ENCODE measurements around the gene GALR1. TPM values are rescaled to one million over a fixed set of nuclear protein-coding genes. Genes with fewer than 3 reads are reported as not detected.
"Not testable (repeated sequence)": the region's sequence is repeated elsewhere in the genome, so short reads cannot be mapped to it uniquely, and the experiment has no call there.

GALR1 gene
- total RNA-seq, 1 donor from 2014 or later: 0.06 TPM

DNA sequence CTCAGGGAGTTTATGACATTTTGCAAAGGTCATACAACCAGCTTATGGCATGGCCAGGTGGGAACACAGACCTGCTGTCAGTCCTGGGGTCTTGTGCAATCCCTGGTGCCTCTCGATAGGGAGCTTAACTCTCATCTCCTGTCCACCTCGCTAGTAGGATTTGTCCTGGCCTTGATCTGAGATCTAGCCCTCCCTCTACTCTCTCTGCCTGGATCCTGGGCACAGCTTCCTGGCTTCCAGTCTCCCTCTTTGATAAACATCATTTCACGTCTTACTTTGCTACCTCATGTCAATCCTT, 13.8 kb downstream of the GALR1 start:
- no peaks in the 10 kb centered on the region for H3K27me3 ChIP-seq
- H3K4me3 ChIP-seq: no peak overlapping the region
- ATAC-seq (no peak), DNase-seq (no peak)
- no peaks in the 10 kb centered on the region for H3K9me3 ChIP-seq
- intact Hi-C loops (cut with DNase I): no loop called here
- no peaks in the 10 kb centered on the region for H3K36me3 ChIP-seq
- no peaks in the 10 kb centered on the region for H3K4me1 ChIP-seq
- H3K27ac ChIP-seq: no peak overlapping the region
- TF ChIP-seq, protein P1, sequence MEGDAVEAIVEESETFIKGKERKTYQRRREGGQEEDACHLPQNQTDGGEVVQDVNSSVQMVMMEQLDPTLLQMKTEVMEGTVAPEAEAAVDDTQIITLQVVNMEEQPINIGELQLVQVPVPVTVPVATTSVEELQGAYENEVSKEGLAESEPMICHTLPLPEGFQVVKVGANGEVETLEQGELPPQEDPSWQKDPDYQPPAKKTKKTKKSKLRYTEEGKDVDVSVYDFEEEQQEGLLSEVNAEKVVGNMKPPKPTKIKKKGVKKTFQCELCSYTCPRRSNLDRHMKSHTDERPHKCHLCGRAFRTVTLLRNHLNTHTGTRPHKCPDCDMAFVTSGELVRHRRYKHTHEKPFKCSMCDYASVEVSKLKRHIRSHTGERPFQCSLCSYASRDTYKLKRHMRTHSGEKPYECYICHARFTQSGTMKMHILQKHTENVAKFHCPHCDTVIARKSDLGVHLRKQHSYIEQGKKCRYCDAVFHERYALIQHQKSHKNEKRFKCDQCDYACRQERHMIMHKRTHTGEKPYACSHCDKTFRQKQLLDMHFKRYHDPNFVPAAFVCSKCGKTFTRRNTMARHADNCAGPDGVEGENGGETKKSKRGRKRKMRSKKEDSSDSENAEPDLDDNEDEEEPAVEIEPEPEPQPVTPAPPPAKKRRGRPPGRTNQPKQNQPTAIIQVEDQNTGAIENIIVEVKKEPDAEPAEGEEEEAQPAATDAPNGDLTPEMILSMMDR (IDR thresholded peaks at IDR 0.05): no peak

DNA sequence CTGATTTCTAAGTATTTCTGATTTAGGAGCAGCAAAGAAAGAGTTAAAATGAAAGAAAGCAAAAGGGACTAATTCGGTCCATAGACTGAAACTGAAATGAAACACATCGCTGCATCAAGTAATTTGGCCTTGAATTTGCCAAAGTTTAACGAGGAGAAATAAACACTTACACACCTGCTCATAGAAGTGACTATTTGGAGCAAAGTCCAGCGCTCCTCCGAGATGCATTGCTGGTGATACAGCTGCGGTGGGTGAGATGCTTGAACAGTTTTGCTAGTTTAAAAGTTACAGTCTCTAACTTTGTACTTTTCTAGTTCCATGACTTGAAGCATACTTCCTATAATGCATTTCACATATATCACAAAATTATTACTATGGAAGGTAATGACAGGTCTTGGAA, 18.3 kb downstream of the GALR1 start:
- TF ChIP-seq, protein P1 (IDR thresholded peaks at IDR 0.05): no peak
- intact Hi-C loops (cut with DNase I): no loop called here
- H3K9me3 ChIP-seq: no peaks in the 10 kb centered on the region
- no peaks in the 10 kb centered on the region for H3K27me3 ChIP-seq
- no peak for ATAC-seq
- no peaks in the 10 kb centered on the region for H3K4me1 ChIP-seq
- no peak overlapping the region for H3K27ac ChIP-seq
- H3K4me3 ChIP-seq: no peak overlapping the region
- H3K36me3 ChIP-seq: no peaks in the 10 kb centered on the region
- DNase-seq: no peak

DNA sequence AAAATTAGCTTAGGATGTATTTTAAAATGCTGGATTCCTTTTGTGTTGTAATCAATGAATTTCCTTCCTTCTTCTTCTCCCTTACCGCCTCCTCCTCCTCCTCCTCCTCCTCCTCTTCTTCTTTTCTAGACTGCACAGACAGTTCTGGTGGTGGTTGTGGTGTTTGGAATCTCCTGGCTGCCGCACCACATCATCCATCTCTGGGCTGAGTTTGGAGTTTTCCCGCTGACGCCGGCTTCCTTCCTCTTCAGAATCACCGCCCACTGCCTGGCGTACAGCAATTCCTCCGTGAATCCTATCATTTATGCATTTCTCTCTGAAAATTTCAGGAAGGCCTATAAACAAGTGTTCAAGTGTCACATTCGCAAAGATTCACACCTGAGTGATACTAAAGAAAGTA, 18.8 kb downstream of the GALR1 start:
- Histone ChIP-seq H3K4me3 (no peak overlapping the region), H3K4me1 (no peaks in the 10 kb centered on the region), H3K9me3 (no peaks in the 10 kb centered on the region), H3K27me3 (no peaks in the 10 kb centered on the region), H3K36me3 (no peaks in the 10 kb centered on the region), H3K27ac (no peak overlapping the region)
- TF ChIP-seq, protein P1 (IDR thresholded peaks at IDR 0.05): no peak
- intact Hi-C loops (cut with DNase I): no loop called here
- DNase-seq (no peak), ATAC-seq (no peak)

DNA sequence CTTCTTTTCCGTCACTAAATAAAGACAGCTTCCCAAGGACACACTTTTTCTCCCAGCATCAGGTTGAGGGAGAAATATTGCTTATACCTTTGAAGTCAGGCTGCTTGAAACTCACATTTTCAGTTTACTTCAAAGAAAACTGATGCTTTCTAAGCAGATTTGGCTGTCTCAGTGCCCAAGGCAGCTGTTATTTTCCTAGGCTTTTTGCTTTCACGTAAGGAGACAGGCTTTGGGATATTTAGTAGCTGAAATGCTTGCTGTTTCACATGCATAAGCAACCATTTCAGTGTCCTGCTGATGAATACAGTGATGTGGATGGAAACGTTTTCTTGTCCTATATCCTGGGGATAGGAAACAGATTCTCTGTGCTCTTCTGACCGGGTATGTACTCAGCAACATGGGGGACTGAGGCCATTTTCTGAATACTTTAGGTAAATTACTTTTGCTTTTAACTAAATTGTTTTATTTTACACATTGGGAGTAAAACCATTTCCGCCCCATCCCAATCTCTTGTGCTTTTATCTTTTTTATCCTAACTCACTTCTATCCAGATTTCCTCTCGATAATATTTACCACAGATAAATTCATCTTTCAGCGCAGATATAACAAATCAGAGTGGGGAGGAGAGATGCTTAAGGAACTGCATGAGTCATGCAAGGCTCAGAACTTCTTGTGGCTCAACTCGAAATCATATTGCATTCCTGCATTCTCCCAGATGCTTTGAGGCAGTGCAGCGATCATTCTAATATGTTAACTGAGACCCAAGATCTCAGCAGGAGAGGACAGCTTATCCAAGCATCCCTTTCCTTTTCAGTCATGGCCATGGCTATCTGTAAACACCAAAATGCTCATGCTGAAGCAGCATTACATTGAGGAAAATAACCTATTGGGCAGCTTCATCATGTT, 22.2 kb downstream of the GALR1 start:
- peaks cover 7% of the 10 kb centered on the region for H3K27me3 ChIP-seq
- no peak overlapping the region for H3K4me3 ChIP-seq
- ATAC-seq (no peak), DNase-seq (no peak)
- H3K36me3 ChIP-seq: no peaks in the 10 kb centered on the region
- no peak overlapping the region for H3K27ac ChIP-seq
- no peaks in the 10 kb centered on the region for H3K9me3 ChIP-seq
- intact Hi-C loops (cut with DNase I): no loop called here
- no peaks in the 10 kb centered on the region for H3K4me1 ChIP-seq
- TF ChIP-seq, protein P1 (IDR thresholded peaks at IDR 0.05): no peak

GRCh38 chr18:77290841-77291240, 41.2 kb downstream of the GALR1 start:
- H3K27ac ChIP-seq; DNase-seq; H3K9me3 ChIP-seq; H3K27me3 ChIP-seq; H3K4me1 ChIP-seq; ATAC-seq; H3K4me3 ChIP-seq; H3K36me3 ChIP-seq; intact Hi-C loops (cut with DNase I): not testable (repeated sequence)

DNA sequence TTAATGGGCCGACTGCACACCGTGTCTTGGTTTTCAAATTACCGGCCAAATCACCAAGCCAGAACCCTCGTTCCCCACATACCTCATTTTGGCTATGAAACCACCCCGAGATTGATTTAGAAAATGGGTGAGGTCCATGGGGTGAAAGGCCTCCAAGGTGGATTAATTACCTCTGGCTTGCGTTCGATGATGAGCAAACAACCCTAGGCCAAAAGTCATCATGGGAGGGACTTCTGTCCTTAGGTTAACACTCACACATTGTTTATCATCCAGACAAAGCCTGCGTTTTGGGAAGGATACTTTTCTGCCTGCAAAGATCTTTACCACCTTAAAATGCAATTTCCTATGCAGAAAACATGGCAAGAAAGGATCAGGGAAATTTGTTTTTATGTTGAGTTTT, 48.5 kb downstream of the GALR1 start:
- intact Hi-C loops (cut with DNase I): no loop called here
- Histone ChIP-seq H3K27me3 (no peaks in the 10 kb centered on the region), H3K27ac (no peak overlapping the region), H3K4me3 (no peak overlapping the region), H3K9me3 (no peaks in the 10 kb centered on the region), H3K36me3 (no peaks in the 10 kb centered on the region), H3K4me1 (no peaks in the 10 kb centered on the region)
- no peak for DNase-seq
- ATAC-seq: no peak
- TF ChIP-seq, protein P1 (IDR thresholded peaks at IDR 0.05): no peak
